Fibroblast of the conjunctiva (primary cell): ENCODE data around the gene SHISAL2A.
"Not testable (repeated sequence)": the region's sequence is repeated elsewhere in the genome, so short reads cannot be mapped to it uniquely, and the experiment has no call there.

Experiments
- DNase-seq: peaks from one replicate; pipeline ENCODE4 v3.0.0-alpha.2; 2010; ENCODE audit warnings: low read depth

SHISAL2A gene

GRCh38 chr1:52684545-52684944 is 51.6 kb downstream of the SHISAL2A start:
- DNase-seq = no peak

- not testable (repeated sequence) for DNase-seq
These were observed 53.3 kb downstream of the SHISAL2A start for GRCh38 chr1:52686261-52686751.

- DNase-seq = no peak
These were observed 53.9 kb downstream of the SHISAL2A start for GRCh38 chr1:52686830-52687229.

DNA sequence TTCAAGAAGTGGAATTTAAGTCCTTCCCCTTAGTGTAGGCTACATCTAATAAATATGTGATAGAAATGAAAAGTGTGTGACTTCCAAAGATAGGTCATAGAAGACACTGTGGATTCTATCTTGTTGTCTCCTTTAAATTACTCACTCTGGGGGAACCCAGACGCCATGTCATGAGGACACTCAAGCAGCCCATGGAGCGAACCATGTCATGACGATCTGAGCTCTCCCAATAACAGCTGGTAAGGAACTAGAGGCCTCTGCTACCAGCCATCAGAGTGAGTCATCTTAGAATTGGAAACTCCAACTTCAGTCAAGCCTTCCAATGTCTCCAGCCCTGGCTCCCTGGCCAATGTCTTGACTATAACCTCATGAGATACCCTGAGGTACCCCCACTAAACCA is 58.9 kb downstream of the SHISAL2A start:
- no peak for DNase-seq

DNA sequence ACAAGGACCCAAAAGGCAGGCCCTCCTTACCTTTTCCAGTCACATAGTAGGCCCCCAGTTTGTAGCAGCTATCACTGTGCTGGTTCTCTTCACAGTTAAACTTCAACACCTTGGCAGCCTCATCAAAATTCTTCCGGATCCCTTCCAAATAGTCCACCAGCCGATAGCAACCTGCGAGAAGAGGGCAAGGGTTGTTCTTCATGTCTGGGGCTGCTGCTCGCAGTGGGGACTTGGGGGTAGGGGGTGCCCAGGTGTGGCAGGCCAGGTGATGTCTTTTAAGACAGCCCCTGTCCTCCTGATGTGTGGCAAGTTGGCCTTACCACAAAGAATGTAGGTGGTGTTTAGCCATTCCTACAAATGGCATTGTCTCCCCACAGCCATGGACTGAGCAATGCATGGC is 59.7 kb downstream of the SHISAL2A start:
- DNase-seq = no peak

DNA sequence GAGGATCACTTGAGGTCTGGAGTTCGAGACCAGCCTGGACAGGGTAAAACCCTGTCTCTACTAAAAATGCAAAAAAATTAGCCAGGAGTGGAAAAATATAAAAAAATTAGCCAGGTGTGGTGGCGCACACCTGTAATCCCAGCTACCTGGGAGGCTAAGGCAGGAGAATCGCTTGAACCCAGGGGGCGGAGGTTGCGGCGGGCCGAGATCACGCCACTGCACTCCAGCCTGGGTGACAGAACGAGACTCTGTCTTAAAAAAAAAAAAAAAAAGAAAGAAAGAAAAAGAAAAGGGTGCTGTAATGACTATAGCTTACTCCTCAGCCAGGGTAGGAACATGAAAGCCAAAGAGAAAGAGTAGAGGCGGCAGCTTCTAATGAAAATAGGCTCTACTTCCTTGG is 60.4 kb downstream of the SHISAL2A start:
- DNase-seq = not testable (repeated sequence)

DNA sequence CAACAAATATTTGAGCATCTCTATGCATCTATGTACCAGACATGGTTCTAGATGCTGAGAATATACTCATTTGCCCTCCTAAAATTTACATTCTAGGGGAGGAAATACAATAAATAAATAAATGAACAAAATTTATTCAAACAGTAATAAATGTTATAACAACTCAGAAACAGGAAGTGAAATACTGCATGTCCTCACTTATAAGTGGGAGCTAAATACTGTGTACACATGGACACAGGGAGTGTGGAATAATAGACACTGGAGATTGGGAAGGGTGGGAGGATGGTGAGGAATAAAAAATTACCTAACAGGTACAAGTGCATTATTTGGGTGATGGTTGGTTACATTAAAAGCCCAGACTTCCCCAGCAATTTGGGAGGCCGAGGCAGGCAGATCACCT is 60.9 kb downstream of the SHISAL2A start:
- no peak for DNase-seq

- DNase-seq = no peak
These were observed 62.7 kb downstream of the SHISAL2A start for GRCh38 chr1:52695627-52696026.

DNA sequence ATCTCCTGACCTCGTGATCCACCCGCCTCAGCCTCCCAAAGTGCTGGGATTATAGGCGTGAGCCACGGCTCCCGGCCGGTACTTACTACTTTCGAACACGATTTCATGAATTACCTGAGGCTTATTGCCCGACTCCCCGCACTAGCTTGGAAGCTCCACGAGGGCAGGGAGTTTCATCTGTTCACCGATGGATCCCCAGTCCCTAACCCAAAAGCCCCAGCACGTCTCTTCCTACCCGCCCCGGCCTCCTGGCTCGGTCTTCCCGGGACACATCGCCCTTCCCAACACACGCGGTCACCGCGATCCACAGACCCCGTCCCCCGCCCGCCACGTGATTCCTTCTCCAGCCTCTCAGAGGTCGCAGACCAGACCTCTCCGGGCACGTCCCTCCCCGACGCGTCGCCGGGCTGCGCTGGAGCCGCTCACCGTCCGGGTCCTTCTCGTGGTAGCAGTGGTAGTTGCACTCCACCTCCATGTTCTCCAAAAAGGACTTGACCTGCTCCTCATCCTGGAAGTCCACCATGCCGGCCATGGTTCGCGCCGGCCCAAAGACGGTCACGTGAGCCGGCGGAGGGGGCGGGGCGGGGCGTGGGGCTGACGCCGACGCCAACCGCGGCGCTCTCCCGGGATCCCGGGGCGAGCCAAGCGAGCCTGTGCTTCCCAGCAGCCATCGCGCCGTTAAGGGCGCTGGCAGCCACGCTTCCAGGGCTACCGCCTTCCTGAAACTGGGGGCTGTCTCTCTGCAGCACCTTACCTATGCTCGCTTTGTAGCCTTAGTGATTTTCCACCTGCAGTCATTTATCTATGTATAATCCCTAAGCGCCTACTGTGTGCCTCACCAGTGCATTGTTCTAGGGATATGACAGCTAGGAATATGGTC is 65.1 kb downstream of the SHISAL2A start, which contains the start of gene COA7:
Gene COA7 (minus strand): TSS at position 553 of the 880 bp plus-strand sequence. CDS start 21 bp downstream, at position 532.
- DNase-seq = peak; percentile 62

GRCh38 chr1:52702886-52703787 is 70.2 kb downstream of the SHISAL2A start:
- peak; percentile 72 for DNase-seq

GRCh38 chr1:52706136-52706670 is 73.2 kb downstream of the SHISAL2A start:
- DNase-seq = no peak
